CD4-positive, alpha-beta T cell treated with Interleukin-15 for 4 hours (primary cell): Measurements from ENCODE around the gene MRPL34.
"Not testable (repeated sequence)": the region's sequence is repeated elsewhere in the genome, so short reads cannot be mapped to it uniquely, and the experiment has no call there.

Experiments used
- DNase-seq: peaks from one replicate; pipeline ENCODE4 v3.0.0-alpha.2; 2020; ENCODE audit warnings: low spot score

MRPL34 gene

GRCh38 chr19:17305517-17306284 is at the start of gene MRPL34:
Gene MRPL34, plus strand, starts transcription at chr19:17305872. Its CDS starts 21 bp downstream, at chr19:17305893.
- DNase-seq = peak; percentile 99

GRCh38 chr19:17256130-17256529 is 49.5 kb upstream of the MRPL34 start:
- DNase-seq = no peak

GRCh38 chr19:17259118-17259780 is 46.4 kb upstream of the MRPL34 start:
- no peak for DNase-seq

GRCh38 chr19:17259934-17260333 is 45.7 kb upstream of the MRPL34 start:
- DNase-seq = no peak

GRCh38 chr19:17260842-17261325 is 44.8 kb upstream of the MRPL34 start:
- DNase-seq = peak; percentile 91

GRCh38 chr19:17262557-17262956 is 43.1 kb upstream of the MRPL34 start:
- no peak for DNase-seq

GRCh38 chr19:17263712-17264640 is 41.7 kb upstream of the MRPL34 start:
- DNase-seq = no peak

- DNase-seq = no peak
Measured at GRCh38 chr19:17264641-17264979, 41.1 kb upstream of the MRPL34 start, which contains the start of gene USHBP1. Gene USHBP1, minus strand, starts transcription at chr19:17264745. Its CDS starts 446 bp downstream, at chr19:17264299.

- no peak for DNase-seq
Measured at GRCh38 chr19:17266026-17266425, 39.6 kb upstream of the MRPL34 start.

- DNase-seq = no peak
Measured at GRCh38 chr19:17266589-17266974, 39.1 kb upstream of the MRPL34 start.

- DNase-seq = peak; percentile 98
Measured at GRCh38 chr19:17266975-17267788, 38.5 kb upstream of the MRPL34 start, which contains the start of gene BABAM1. Gene BABAM1, plus strand, starts transcription at chr19:17267443. Its CDS starts 1,364 bp downstream, at chr19:17268807.

GRCh38 chr19:17268754-17269153 is 36.9 kb upstream of the MRPL34 start:
- DNase-seq = no peak

GRCh38 chr19:17274892-17275291 is 30.8 kb upstream of the MRPL34 start:
- DNase-seq = not testable (repeated sequence)

GRCh38 chr19:17275441-17276175 is 30.1 kb upstream of the MRPL34 start:
- DNase-seq = no peak

- no peak for DNase-seq
Measured at GRCh38 chr19:17279436-17279835, 26.2 kb upstream of the MRPL34 start.

GRCh38 chr19:17281391-17282304 is 24.0 kb upstream of the MRPL34 start, which contains the start of gene ANKLE1:
Gene ANKLE1, plus strand, starts transcription at chr19:17281901. Its CDS starts 20 bp downstream, at chr19:17281921.
- DNase-seq = peak; percentile 10

- peak; percentile 76 for DNase-seq
Measured at GRCh38 chr19:17282488-17283125, 23.1 kb upstream of the MRPL34 start.

GRCh38 chr19:17283504-17283996 is 22.1 kb upstream of the MRPL34 start:
- DNase-seq = no peak
